GM19455 (cell line): ENCODE measurements around the gene BBOF1.
A peak's percentile ranks its signal among the peaks of the same experiment; 100 is the strongest.

Experiments
- ATAC-seq: cut with Tn5 transposase; IDR thresholded peaks from one replicate; pipeline ENCODE4 v1.9.1; 2021; ENCODE audit not compliant: unreplicated experiment

BBOF1 gene

DNA sequence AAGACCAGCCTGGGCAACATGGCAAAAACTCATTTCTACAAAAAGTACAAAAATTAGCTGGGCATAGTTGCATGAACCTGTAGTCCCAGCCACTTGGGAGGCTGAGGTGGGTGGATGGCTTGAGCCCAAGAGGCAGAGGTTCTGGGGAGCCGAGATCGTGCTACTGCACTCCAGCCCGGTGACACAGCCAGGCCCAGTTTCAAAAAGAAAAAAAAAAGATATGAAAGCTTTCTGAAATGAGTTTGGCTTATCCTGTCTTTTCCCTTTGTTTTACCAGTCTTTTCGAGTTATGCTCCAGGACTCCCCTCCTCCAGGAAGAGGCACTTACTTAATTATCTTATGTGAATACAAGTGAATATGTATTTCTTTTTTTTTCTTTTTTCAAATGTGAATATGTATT lies 3.2 kb downstream of the BBOF1 start:
- ATAC-seq, result no peak

DNA sequence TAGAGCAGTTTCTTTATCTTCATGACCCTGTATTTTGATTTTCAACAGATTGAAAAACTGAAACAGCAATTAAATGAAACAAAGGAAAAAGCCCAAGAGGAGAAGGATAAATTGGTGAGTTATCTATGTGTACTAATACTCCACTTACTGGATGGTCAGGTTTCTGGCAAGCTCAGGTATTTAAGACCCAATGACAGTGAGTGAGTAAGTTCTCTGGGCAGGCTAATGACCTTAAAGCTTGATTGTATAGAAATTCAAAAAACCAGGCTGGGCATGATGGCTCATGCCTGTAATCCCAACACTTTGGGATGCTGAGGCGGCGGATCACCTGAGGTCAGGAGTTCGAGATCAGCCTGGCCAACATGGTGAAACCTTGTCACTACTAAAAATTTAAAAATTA lies 10.0 kb downstream of the BBOF1 start:
- no peak for ATAC-seq

DNA sequence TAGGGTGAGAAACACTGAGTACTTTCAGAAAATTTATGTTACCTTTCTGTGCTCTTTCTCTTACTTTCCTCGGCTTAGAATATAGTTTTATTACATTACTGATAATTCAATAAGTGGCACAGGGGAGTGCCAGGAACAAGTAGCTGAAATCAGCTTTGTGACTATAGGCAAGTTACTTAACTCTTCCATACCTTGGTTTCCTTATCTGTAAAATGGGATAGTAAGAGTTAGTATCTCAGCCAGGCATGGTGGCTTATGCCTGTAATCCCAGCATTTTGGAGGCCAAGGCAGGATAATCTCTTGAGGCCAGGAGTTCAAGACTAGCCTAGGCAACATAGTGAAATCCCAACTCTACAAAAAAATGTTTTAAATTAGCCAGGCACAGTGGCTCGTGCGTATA lies 15.4 kb downstream of the BBOF1 start:
- no peak for ATAC-seq

DNA sequence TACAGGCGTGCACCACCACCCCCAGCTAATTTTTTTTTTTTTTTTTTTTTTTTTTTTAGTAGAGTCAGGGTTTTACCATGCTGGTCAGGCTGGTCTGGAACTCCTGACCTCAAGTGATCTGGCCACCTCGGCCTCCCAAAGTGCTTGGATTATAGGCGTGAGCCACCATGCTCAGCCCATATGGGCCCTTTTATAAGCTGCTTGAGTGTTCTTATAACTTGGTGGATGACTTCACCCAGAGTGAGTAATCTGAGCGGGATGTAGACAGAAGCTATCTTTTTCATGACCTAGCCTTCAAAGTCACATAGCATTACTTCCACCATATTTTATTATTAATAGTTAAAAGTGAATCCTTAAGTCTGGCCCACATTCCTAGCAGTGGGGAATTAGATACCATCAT lies 16.4 kb downstream of the BBOF1 start:
- ATAC-seq, result no peak

DNA sequence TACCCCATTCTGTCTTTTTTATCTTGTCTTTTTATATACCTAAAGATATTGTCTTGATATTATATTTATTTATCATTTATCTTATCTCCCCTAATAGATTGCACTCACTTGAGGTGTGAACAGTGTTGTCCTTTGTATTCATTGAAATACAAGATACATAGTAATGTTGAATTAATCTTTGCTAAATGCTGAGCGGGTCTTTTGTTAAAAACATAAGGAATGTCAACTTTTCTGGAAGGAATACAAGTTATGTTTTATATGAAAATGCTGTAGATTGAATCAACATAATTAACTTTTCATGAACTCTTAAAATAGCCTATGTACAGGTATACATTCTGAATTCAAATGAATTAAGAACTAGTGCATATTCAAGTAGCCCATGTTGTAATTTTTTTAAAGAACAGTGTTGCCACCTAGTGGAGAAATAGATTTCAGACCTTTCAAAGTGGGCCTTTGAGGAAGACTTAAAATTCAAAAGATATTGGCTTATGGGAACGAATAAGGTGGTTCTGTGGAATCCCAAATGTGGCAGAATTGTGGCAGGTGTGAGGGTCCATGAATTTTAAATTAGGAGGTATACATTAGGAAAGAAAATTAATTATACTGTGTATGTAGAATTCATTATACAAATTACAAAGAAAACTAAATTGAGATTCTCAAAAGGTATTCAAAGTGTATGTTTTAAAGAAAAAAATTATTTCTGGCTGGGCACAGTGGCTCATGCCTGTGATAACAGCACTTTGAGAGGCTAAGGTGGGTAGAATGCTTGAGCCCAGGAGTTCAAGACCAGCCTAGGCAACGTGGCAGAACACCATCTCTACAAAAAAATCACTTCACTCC lies 19.1 kb downstream of the BBOF1 start:
- no peak for ATAC-seq

DNA sequence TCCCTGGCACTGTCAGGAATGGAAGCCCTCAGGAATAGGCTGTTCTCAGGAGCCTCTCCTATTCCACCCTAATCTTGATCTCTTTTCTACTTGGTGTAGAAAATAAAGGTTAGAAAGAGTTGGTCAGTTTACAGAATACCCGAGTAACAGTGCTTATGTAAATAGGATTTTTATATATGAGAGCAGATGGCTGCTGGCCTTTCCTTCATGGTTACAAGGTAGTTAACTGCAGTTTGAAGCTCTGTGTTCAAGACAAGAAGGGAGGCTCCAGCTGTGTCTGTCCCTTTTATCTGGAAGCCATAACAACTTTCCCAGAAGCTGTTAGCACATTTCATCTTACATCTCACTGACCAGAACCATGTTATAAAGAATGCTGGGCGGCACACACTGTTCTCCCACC lies 23.1 kb downstream of the BBOF1 start:
- no peak for ATAC-seq

DNA sequence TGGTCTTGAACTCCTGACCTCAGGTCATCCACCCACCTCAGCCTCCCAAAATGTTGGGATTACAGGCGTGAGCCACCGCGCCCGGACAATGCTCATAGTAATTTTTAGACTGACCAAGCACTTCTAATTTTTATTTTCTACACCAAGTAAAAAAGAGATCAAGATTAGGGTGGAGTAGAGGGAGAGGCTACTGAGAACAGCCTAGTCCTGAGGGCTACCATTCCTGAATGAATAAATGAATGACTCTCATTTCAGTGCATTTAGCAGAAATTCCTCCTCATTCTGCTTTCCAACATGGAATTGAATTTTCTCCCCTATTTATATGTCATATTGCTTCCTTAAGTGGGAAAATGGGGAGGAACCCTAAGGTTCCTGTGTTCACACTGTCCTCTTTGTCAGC lies 26.4 kb downstream of the BBOF1 start:
- ATAC-seq, result no peak

DNA sequence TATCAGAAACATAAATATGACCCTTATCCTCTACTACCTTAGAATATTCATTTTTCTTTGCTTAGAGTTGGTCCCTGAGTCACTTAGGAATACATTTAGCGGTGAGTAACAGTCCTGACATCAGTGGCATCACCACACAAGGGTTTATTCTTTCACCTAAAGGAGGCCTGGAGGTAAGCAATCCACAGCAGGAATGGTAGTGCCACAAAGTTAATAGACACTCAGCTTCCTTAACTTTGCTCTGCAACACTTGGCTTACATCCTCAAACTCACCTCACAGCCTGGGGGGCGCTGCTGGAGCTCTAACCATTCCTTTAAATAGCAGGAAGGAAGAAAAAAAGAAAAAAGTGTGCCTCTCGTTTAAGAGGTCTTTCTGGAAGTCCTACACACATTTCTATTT lies 29.1 kb downstream of the BBOF1 start:
- no peak for ATAC-seq

DNA sequence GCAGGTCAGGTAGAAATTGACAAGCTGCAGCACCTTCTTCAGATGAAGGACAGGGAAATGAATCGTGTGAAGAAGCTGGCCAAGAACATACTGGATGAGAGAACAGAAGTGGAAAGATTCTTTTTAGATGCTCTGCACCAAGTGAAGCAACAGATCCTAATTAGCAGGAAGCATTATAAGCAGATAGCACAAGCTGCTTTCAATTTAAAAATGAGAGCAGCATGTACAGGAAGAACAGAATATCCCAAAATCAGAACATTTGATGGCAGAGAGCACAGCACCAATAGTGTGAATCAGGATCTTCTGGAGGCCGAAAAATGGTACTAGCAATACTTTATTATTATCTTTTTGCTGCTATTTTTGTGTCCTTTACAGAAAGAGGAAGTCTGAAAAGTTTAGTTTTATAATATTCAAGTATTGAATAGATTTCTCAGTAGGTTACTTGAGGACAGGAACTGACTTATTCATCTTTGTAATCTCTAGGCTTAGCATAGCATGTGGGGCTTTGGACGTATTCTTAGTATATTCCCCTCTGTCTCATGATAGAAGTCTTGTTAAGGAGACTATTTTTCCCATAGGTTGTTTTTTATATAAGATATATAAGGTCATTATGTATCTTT lies 30.8 kb downstream of the BBOF1 start:
- no peak for ATAC-seq

DNA sequence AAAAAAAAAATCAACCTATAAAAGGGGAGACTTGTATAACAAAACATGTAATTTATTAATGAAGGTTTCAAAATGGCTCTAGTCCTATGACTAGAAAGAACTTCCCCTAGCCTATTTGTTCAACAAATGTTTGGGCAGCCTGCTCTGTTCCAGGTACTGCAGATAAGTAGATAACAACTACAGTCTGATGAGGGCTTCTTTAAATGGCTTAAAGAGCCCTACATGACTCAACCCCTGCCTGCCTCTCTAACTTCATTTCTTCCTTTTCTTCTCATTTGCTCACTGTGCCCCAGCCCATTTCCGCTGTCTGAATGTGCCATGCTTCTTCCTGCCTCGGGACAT lies 43.6 kb downstream of the BBOF1 start:
- ATAC-seq, result no peak

DNA sequence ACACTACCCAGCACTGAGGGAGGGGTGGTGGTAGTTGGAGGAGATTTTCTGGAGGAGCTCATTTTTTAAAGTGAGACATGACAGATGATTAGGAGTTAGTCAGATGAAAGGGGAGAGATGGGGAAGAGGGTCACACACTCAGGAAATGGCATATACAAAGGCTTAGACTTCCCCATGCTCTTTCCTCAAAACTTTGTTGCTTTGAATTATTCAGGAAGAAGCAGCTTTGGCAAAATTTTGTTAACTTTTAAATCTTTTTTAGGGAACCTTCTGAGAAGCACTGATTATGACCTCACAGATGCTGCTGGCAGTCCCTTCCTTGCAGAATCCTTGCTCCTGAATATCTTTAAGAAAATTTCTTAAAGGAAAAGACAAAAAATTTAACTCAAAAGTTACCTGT lies 45.3 kb downstream of the BBOF1 start:
- ATAC-seq, result no peak

DNA sequence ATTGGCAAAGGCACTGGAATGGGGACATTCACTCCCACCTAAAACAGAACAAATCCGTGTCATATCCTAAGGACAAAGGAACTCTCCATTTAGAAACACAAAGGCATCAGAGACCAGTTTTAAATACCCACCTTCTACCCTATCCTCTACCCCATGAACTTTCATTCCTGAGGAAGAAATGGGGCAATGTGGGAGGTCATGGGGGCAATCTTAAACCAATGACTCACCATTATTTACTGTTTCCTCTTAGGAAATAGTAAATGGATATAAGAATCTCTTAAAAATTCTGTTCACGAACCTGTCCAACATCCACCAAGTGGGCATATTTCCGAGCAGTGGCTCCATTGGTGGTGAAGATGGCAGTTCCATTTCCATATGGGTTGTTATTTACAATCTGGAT lies 45.7 kb downstream of the BBOF1 start:
- no peak for ATAC-seq

DNA sequence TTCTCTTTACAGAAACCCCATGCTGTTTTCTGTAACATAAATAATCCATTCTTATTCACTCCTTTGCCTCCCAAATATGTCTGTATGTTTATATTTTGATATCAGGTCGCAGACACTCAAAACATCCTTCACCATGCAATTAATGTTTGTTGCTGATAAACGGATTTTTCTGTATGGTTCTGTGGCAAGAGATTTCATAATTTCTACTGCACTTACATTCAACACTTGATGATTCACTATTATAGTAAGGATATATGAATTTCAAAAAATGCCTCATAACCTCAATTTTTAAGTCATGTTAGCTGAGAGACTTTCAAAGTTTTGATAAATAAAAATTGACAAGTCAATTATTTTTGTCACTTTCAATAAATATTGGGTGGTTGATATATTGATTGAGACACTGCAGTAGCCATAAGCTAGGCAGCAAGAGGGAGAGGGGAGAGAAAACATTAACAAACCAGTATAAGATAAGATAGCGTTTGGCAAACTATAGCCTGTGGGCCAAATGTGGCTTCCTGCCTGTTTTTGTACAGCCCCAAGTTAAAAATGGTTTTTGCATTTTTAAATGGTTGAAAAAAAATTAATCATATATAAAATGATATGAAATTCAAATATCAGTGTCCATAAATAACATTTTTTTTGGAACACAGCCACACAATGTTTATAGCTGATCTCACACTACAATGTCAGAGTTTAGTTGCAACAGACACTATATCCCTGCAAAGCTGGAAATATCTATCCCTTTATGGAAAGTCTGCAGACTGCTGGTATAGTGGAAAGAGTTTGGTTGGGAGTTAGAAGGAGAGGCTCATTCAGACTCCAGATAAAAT lies 46.8 kb downstream of the BBOF1 start:
- no peak for ATAC-seq

DNA sequence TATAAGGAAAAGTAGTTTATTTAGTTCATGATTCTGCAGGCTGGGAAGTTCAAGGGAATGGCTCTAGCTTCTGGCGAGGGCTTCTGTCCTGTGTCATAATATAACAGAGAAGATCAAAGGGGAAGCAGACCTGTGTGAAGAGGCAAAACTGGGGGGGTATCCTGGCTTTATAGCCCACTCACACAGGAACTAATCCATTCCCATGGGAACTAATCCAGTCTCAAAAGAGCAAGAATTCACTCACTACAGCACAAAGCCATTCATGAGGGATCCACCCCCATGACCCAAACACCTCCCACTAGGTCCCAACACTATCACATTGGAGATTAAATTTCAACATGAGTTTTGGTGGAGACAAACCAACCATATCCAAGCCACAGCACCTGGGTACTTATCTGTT lies 58.3 kb downstream of the BBOF1 start:
- no peak for ATAC-seq

DNA sequence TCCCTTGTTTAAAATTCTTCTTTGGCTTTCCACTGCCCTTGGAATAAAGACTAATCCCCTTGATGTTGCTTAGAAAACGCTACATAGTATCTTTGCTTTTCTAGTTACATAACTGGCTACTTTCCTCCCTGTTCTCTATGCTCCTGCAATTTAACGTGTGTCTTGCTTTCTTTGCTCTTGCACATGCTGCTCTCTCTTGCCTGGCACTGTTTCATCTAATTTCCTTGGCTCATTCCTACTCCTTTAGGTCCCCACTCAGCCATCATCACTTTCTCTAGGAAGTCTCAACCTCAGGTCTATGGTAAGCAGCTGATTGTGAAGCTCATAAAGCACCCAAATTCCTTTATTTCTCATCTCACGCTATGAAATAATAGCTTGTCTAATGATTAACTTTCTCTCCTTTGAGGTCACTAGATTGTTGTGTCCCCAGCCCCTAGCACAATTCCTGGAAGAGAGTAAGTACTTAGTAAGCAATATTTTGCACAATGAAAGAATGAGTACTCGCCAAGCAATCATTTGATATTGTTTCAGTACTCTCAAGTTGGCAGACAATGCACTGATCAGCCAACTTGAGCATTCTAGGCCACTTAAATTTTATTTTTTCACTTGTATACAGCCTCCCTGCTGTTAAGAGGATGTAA lies 61.8 kb downstream of the BBOF1 start:
- no peak for ATAC-seq

DNA sequence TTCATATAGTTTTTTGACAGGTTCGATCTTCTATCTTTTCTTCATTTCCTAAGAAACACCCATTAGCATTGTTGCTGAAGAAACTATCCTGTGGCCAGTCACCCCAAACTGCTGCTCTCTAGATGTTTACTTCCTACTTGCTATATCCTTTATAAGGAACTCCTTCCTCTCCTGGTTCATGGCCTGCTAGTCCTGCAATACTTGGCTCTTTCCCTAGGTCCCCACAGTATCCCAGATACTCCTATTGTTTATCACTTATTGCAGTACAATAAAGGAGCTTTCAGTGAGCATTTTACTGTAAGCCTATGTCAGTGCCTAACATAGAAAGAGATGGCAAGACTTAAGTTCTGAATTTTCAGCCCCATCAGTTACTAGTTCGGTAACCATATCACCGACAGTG lies 62.3 kb downstream of the BBOF1 start:
- no peak for ATAC-seq

DNA sequence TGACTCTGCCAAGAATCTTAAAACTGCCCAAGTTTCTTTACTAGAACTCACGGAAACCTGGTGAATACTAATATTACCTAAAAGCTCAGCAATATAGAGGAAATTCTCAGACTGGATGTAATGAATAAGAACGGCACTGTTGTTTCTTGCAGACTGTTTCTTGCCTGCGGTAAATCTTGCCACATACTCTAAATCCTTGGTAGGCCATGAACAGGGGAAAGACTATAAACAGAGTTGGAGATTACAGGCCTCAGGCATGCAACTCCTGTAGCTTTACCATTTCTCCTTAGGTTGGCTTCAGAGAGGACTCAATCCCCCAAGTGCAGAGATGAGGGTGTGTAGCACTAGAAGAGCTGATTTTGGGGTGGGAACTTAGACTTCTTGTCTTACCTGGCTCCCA lies 64.0 kb downstream of the BBOF1 start:
- ATAC-seq, result no peak

DNA sequence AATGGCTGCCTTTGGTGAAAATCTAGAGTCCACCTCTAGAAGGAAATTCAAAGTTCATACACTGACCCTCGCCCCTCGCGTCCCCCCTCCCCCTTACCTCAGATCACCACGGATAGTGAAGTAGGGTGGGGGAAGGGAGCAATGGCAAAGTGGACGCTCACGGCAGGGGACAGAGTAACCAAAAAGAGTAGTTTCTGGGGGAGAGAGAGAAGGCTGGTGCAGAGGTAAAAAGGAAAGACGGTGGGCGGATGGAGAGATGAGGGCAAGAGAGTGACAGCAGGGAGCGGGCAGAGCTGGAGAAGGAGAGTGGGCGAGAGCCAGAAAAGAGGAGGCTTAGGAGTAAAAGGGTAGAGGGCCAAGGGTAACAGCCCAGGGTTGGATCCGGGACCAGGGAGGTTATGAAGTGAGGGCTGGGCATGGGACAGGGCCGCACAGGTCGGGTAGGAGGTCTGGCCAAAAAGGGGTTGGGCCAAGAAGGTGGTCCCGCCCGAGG lies 64.7 kb downstream of the BBOF1 start:
- ATAC-seq, result peak; percentile 26

DNA sequence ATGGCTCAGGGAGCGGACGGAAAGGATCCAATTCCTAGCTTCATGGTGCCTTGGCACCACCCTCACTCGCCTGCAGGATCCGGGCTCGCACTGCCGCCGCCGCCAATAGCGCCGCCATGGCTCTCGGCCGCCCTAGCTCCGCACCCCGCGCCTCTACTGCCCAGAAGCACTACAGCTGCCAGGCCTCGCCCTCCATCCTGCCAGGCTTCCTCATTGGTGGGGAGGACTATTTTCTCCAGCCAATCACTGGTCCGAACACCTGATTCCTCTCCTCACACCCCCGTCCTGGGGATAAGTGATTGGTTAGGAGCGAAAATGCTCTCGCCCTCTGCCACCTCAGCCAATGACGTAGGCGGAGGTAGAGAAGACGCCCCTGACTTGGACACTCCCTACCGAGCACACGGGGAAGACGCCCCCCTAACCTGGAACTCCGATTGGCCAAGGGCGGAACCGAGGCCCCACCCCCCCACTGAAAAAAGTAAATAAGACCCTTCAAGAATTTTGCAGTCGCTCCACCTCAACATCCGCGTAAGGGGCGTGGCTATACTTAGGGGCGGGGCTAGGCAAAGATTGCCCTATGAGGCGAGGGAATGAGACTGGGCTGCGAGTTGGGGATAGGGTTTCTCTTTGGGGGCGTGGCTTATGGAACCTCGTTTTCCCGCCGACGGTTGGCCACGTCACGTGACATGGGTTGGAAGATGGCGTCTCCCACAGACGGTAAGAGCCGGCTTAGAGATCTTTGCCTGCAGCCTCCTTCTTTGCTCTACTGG lies 65.3 kb downstream of the BBOF1 start, which contains the start of the genes ALDH6A1 and LIN52:
TSS of gene ALDH6A1 (minus strand) at position 177 of the 770 bp plus-strand sequence. CDS start at position 118, 59 bp downstream.
TSS of gene LIN52 (plus strand) at position 680 of the 770 bp plus-strand sequence. CDS start at position 699, 19 bp downstream.
- peak; percentile 93 for ATAC-seq

DNA sequence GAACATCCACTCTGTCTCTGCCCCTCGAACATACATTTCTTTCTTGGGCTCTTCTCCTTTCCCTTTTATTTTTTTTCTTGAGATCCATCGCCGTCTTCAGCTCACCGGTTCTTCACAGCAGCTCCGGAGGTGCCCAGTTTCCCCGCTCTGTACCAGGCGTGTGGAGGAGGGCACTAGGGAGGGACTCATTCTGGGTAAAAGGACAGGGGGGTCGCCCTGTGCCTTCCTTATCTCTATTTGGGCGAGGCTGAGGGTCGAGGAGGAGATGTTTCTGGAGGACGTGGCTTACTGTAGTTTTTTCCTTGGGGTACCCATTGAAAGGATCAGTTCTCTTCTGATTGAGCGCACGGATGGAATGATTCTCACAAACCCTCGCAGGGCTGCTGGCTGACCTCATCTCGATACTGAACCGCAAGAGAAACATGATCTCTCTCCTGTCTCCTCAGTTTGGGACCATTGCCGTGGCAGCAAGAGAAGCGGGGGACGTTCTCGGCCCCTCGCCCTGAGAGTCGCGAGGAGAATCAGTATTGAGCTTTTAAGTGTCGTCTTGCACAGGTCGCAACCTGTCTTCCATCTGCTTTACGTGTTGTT lies 66.0 kb downstream of the BBOF1 start:
- ATAC-seq, result peak; percentile 6
